Measurements from ENCODE around the gene GALNTL6. TPM values are rescaled to one million over a fixed set of nuclear protein-coding genes. Genes with fewer than 3 reads are reported as not detected.

Gene GALNTL6
- total RNA-seq, 4 donors from 2014 or later, result 0.82 to 0.95 TPM; not detected in 2

DNA sequence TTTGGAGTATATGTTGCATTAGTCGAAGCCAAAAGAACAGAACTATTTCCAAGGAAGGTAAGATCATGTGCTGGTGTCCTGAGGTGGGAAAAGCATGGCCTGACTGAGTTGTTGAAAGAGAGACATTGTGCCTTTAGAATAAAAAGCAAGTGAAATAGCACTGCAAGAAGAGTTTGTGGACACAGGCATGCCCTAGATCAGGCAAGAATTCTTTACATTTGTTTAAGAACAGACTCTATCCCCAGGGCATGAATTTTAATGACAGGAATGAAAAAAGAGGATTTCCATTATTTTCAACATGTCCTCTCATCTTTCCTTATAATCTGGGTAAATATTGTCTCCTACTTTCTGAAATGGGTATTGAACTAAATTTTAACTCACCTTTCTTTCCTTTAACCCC is 839.2 kb downstream of the GALNTL6 start:
- peaks cover 0 to 16% (median 4%) of the 10 kb centered on the region in 4 donors for H3K4me1 ChIP-seq
- WGBS, 2 donors (ENCODE audit: low coverage in 1 of 2), result 82 to 87% methylated on average over 1 of the region's 1 CpG
- intact Hi-C loops (cut with DNase I; ENCODE audit: low total_unique reads) (no loop called here), in situ Hi-C loops (cut with MboI; ENCODE audit: low pct_ligation_motif_present in 1 of 4, low pct_unique_long_range_greater_than_20kb in 1 of 4, low sequenced_read_pairs in 3 of 4) (no loop called here)
- DNase-seq, result no peak
- H3K27me3 ChIP-seq, result no peaks in the 10 kb centered on the region
- no peak for TF ChIP-seq POLR2AphosphoS5 (IDR thresholded peaks at IDR 0.05)
- TF ChIP-seq EP300 (IDR thresholded peaks at IDR 0.05; ENCODE audit: low read depth), result no peak
- TF ChIP-seq, protein P1, sequence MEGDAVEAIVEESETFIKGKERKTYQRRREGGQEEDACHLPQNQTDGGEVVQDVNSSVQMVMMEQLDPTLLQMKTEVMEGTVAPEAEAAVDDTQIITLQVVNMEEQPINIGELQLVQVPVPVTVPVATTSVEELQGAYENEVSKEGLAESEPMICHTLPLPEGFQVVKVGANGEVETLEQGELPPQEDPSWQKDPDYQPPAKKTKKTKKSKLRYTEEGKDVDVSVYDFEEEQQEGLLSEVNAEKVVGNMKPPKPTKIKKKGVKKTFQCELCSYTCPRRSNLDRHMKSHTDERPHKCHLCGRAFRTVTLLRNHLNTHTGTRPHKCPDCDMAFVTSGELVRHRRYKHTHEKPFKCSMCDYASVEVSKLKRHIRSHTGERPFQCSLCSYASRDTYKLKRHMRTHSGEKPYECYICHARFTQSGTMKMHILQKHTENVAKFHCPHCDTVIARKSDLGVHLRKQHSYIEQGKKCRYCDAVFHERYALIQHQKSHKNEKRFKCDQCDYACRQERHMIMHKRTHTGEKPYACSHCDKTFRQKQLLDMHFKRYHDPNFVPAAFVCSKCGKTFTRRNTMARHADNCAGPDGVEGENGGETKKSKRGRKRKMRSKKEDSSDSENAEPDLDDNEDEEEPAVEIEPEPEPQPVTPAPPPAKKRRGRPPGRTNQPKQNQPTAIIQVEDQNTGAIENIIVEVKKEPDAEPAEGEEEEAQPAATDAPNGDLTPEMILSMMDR (IDR thresholded peaks at IDR 0.05), result no peak
- no peak for TF ChIP-seq POLR2A (IDR thresholded peaks at IDR 0.05)
- peak overlapping the region in 1 of 4 donors; percentile 34 for H3K27ac ChIP-seq
- H3K36me3 ChIP-seq, result no peaks in the 10 kb centered on the region
- H3K4me3 ChIP-seq, result no peak overlapping the region
- no peaks in the 10 kb centered on the region for H3K9me3 ChIP-seq

DNA sequence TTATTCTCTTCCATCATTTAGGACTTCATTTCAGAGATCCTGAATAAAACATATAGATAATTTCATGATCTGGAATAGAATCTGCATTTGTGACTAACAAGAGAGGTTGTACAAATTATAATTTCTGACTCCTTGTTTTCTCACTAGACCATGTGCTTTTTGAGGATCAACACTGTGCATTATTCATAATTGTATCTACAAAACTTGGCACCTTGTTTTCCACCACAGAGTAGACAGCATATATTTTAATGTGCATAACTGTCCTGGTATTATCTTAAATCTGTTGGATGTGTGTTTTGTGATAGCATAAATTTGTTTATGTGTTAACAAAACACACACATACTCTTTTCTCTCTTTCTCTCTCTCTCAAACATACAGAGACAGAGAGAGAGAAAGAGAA is 840.5 kb downstream of the GALNTL6 start:
- Histone ChIP-seq H3K9me3 (no peaks in the 10 kb centered on the region), H3K4me3 (no peak overlapping the region), H3K27me3 (no peaks in the 10 kb centered on the region), H3K36me3 (no peaks in the 10 kb centered on the region), H3K4me1 (peaks cover 0 to 16% (median 2%) of the 10 kb centered on the region in 4 donors), H3K27ac (no peak overlapping the region)
- TF ChIP-seq POLR2A (IDR thresholded peaks at IDR 0.05) (no peak), POLR2AphosphoS5 (IDR thresholded peaks at IDR 0.05) (no peak), EP300 (IDR thresholded peaks at IDR 0.05; ENCODE audit: low read depth) (no peak)
- TF ChIP-seq, protein P1 (IDR thresholded peaks at IDR 0.05), result no peak
- intact Hi-C loops (cut with DNase I; ENCODE audit: low total_unique reads), result no loop called here
- in situ Hi-C loops (cut with MboI; ENCODE audit: low pct_ligation_motif_present in 1 of 4, low pct_unique_long_range_greater_than_20kb in 1 of 4, low sequenced_read_pairs in 3 of 4), result no loop called here
- DNase-seq, result no peak

DNA sequence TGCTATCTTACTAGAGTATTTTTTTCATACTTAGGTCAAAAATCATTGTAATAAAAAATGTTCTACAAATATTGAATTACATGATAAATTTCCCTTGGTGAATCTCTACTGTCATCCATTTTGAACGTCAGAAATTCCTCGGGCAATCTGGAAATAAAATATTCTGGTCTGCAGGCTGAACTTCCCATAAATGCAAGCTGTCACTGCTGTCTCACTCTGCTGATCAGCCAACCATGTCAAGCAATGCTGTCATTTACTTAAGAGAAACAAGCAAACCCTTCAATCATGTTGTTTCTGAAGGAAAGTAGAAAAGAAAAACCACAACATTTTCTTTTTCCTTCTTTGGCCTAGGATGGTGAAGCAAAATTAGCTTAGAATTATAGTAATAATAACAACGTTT is 841.3 kb downstream of the GALNTL6 start:
- Histone ChIP-seq H3K27me3 (no peaks in the 10 kb centered on the region), H3K27ac (no peak overlapping the region), H3K36me3 (no peaks in the 10 kb centered on the region), H3K4me3 (no peak overlapping the region), H3K4me1 (peaks cover 0 to 16% (median 2%) of the 10 kb centered on the region in 4 donors), H3K9me3 (no peaks in the 10 kb centered on the region)
- intact Hi-C loops (cut with DNase I; ENCODE audit: low total_unique reads) (no loop called here), in situ Hi-C loops (cut with MboI; ENCODE audit: low pct_ligation_motif_present in 1 of 4, low pct_unique_long_range_greater_than_20kb in 1 of 4, low sequenced_read_pairs in 3 of 4) (no loop called here)
- WGBS, 2 donors (ENCODE audit: low coverage in 1 of 2), result 73 to 82% methylated on average over 3 of the region's 3 CpGs
- no peak for DNase-seq
- no peak for TF ChIP-seq POLR2AphosphoS5 (IDR thresholded peaks at IDR 0.05)
- no peak for TF ChIP-seq POLR2A (IDR thresholded peaks at IDR 0.05)
- no peak for TF ChIP-seq EP300 (IDR thresholded peaks at IDR 0.05; ENCODE audit: low read depth)
- TF ChIP-seq, protein P1 (IDR thresholded peaks at IDR 0.05), result no peak

DNA sequence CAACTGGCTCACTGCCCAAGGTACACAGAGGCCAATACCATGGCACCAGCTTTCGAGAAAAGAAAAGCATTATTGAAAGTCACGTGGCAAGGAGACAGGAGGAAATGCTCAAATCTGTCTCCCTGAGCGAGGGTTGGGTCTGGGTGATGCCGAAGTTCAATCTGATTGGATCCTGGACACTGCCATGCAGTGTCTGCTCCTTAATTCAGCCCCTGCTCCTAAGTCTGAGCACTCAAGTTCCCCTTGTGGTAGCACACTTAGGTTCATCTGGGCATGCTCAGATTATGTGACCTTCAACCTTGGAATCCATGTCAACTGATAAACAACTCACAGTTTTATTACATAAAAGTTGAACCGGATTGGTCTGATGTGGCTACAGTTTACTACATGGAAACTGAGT is 842.9 kb downstream of the GALNTL6 start:
- Histone ChIP-seq H3K9me3 (no peaks in the 10 kb centered on the region), H3K27me3 (no peaks in the 10 kb centered on the region), H3K4me1 (peaks cover 0 to 6% (median 0%) of the 10 kb centered on the region in 4 donors), H3K27ac (no peak overlapping the region), H3K4me3 (no peak overlapping the region), H3K36me3 (no peaks in the 10 kb centered on the region)
- no peak for DNase-seq
- 83 to 92% methylated on average over 1 to 5 of the region's 5 CpGs for WGBS, 2 donors (ENCODE audit: low coverage in 1 of 2)
- no peak for TF ChIP-seq POLR2AphosphoS5 (IDR thresholded peaks at IDR 0.05)
- TF ChIP-seq POLR2A (IDR thresholded peaks at IDR 0.05), result no peak
- TF ChIP-seq, protein P1 (IDR thresholded peaks at IDR 0.05), result no peak
- no peak for TF ChIP-seq EP300 (IDR thresholded peaks at IDR 0.05; ENCODE audit: low read depth)
- in situ Hi-C loops (cut with MboI; ENCODE audit: low pct_ligation_motif_present in 1 of 4, low pct_unique_long_range_greater_than_20kb in 1 of 4, low sequenced_read_pairs in 3 of 4) (no loop called here), intact Hi-C loops (cut with DNase I; ENCODE audit: low total_unique reads) (no loop called here)
